MM.1S (cell line): ENCODE results near the gene ZRANB1.

Experiments used
- DNase-seq: peaks from one replicate; pipeline ENCODE4 v3.0.0-alpha.2; 2015
- H2AFZ ChIP-seq: fragments of 300-600 bp; sonication (generic); 2 replicates; pipeline ENCODE4 v1.6.0; 2016; ENCODE audit warnings: antibody characterized with exemption, low read length
- H3F3A ChIP-seq: fragments of 300-600 bp; sonication (generic); 2 replicates; pipeline ENCODE4 v1.6.1; 2016; ENCODE audit warnings: mild to moderate bottlenecking, antibody characterized with exemption, low read length, moderate library complexity, mixed read lengths; ENCODE audit not compliant: insufficient read depth
- H3K27ac ChIP-seq: fragments of 300-600 bp; sonication (generic); 2 replicates; pipeline ENCODE4 v1.5.1; 2016; ENCODE audit warnings: mild to moderate bottlenecking, low read length
- H3K27me3 ChIP-seq: fragments of 300-600 bp; sonication (generic); replicated peaks from 2 replicates; pipeline ENCODE4 v1.6.0; 2016; ENCODE audit warnings: low read length; ENCODE audit not compliant: insufficient read depth
- H3K36me3 ChIP-seq: fragments of 300-600 bp; sonication (generic); replicated peaks from 2 replicates; pipeline ENCODE4 v1.6.1; 2016; ENCODE audit warnings: mild to moderate bottlenecking, low read length, mixed read lengths; ENCODE audit not compliant: insufficient read depth
- H3K4me1 ChIP-seq: fragments of 300-600 bp; sonication (generic); 2 replicates; pipeline ENCODE4 v1.6.1; 2016; ENCODE audit warnings: low read length, mixed read lengths
- H3K4me2 ChIP-seq: fragments of 300-600 bp; sonication (generic); 2 replicates; pipeline ENCODE4 v1.6.0; 2016; ENCODE audit warnings: low read depth, low read length
- H3K4me3 ChIP-seq: fragments of 300-600 bp; sonication (generic); 2 replicates; pipeline ENCODE4 v1.5.1; 2016; ENCODE audit warnings: low read length, mixed read lengths
- H3K79me2 ChIP-seq: fragments of 300-600 bp; sonication (generic); 2 replicates; pipeline ENCODE4 v1.6.1; 2016; ENCODE audit warnings: mixed run types, low read length, mixed read lengths
- H3K9ac ChIP-seq: fragments of 300-600 bp; sonication (generic); 2 replicates; pipeline ENCODE4 v1.6.1; 2016; ENCODE audit warnings: low read length, mixed read lengths
- H3K9me2 ChIP-seq: fragments of 300-600 bp; sonication (generic); replicated peaks from 2 replicates; pipeline ENCODE4 v1.6.1; 2016; ENCODE audit warnings: mild to moderate bottlenecking, low read length, mixed read lengths; ENCODE audit not compliant: insufficient read depth
- H3K9me3 ChIP-seq: fragments of 300-600 bp; sonication (generic); replicated peaks from 2 replicates; pipeline ENCODE4 v1.6.1; 2016; ENCODE audit warnings: mild to moderate bottlenecking, low read length, mixed read lengths; ENCODE audit not compliant: insufficient read depth
- H4K20me1 ChIP-seq: fragments of 300-600 bp; sonication (generic); 2 replicates; pipeline ENCODE4 v1.6.1; 2016; ENCODE audit warnings: mild to moderate bottlenecking, low read length, moderate library complexity, mixed read lengths; ENCODE audit not compliant: insufficient read depth
- EZH2 ChIP-seq: fragments of 300-600 bp; sonication (generic); optimal IDR thresholded peaks from 2 replicates; pipeline ENCODE3; 2017; ENCODE audit warnings: low read depth, mild to moderate bottlenecking, antibody characterized with exemption, low read length, mixed read lengths
- EZH2phosphoT487 ChIP-seq: fragments of 300-600 bp; sonication (generic); IDR thresholded peaks from 2 replicates; pipeline ENCODE4 v1.6.1; 2018; ENCODE audit warnings: antibody characterized with exemption, low read length
- TF ChIP-seq, protein P1 (sequence below): fragments of 300-600 bp; sonication (generic); IDR thresholded peaks from 2 replicates; pipeline ENCODE4 v1.5.1; 2016; ENCODE audit warnings: antibody characterized with exemption, low read length, mixed read lengths

The ZRANB1 gene

DNA sequence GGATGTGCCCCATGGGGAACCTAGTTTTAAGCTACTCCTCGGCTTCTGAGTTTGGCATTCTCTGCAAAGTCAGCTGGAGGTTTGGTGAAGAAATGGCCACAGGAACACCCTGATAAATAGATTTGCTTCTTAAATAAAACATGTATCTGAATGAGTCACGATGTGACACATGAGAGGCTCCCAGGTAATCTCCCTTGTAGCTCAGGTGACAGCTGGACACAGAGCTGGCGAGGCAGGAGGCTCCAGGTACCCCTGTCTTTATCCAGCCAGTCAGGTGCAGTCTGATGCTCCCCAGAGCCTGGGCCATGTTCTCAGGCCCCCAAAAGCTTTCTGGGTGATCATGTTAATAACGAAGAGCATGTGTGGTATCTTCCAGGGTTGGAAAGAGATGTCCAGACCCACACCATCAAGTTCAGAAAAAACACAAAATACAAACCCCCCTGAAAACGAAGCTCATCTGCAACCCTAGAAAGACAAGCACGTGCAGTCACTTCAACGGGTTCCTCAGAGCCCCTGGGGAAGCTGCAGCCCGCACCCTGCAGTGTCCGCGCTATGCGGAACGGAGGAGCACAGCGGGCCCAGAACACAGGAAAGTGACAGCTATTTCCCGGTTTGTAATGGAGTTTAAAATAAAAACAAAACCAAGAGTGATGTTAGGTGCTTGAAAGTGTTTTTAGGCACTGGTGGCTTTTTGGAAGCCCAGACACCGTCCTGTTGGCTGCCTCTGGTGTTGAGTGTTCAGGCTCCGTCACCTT lies 69.4 kb downstream of the ZRANB1 start:
- no peak overlapping the region for H3K27ac ChIP-seq
- H3K27me3 ChIP-seq, result peaks cover 98% of the 10 kb centered on the region
- no peaks in the 10 kb centered on the region for H3K36me3 ChIP-seq

DNA sequence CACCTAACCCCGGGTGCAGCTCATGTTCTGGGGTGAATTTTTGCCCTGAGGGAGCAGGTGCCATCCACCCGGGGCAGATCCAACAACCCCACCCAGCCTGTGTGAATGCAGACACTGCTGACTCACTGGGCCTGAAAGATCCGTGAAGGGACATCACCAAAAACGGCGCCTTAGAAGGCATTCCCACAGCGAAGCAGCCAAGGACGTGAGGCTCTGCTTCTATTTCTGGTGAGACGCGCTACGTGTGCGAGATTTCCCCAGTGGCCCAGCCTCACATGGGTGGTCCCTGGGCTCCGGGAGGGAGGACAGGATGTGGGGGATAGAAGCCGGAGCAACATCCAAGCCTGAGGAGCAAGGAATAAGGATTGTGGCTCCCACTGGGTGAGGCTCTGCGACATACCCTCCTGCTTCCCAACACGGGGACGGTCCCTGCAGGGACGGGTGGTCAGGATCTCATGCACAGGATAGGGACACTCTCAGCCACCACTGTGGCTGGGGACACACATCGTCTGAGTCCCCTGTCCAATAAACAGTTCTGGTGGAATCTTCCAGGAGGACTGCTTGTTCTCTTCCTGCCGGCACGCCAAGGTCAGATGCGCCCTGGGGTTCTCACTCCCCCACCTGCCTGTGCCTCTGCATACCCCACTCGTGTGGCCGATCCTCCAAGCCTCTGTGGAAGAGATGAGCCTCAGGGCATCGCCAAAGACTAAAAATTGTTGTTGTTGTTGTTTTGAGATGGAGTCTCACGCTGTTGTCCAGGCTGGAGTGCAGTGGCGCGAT lies 70.2 kb downstream of the ZRANB1 start:
- Histone ChIP-seq H3K9ac (no peak overlapping the region), H3K36me3 (no peaks in the 10 kb centered on the region), H3K9me2 (no peaks in the 10 kb centered on the region), H3K79me2 (no peaks in the 10 kb centered on the region), H3K4me3 (no peak overlapping the region), H3K27me3 (peaks cover 98% of the 10 kb centered on the region), H4K20me1 (no peaks in the 10 kb centered on the region), H3K9me3 (no peaks in the 10 kb centered on the region), H3K4me2 (no peak overlapping the region), H3K27ac (no peak overlapping the region), H2AFZ (no peak overlapping the region), H3F3A (no peaks in the 10 kb centered on the region), H3K4me1 (no peaks in the 10 kb centered on the region)
- TF ChIP-seq EZH2phosphoT487, result no peak
- no peak for TF ChIP-seq EZH2
- TF ChIP-seq, protein P1, sequence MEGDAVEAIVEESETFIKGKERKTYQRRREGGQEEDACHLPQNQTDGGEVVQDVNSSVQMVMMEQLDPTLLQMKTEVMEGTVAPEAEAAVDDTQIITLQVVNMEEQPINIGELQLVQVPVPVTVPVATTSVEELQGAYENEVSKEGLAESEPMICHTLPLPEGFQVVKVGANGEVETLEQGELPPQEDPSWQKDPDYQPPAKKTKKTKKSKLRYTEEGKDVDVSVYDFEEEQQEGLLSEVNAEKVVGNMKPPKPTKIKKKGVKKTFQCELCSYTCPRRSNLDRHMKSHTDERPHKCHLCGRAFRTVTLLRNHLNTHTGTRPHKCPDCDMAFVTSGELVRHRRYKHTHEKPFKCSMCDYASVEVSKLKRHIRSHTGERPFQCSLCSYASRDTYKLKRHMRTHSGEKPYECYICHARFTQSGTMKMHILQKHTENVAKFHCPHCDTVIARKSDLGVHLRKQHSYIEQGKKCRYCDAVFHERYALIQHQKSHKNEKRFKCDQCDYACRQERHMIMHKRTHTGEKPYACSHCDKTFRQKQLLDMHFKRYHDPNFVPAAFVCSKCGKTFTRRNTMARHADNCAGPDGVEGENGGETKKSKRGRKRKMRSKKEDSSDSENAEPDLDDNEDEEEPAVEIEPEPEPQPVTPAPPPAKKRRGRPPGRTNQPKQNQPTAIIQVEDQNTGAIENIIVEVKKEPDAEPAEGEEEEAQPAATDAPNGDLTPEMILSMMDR, result no peak
- DNase-seq, result no peak

More for the DNA sequence above, 69.4 kb downstream of the ZRANB1 start:
- H4K20me1 ChIP-seq, result no peaks in the 10 kb centered on the region
- H3K9ac ChIP-seq, result no peak overlapping the region
- no peaks in the 10 kb centered on the region for H3K4me1 ChIP-seq
- H3K4me2 ChIP-seq, result no peak overlapping the region
- no peaks in the 10 kb centered on the region for H3K9me2 ChIP-seq
- no peak overlapping the region for H3K4me3 ChIP-seq
- no peaks in the 10 kb centered on the region for H3K9me3 ChIP-seq
- H3K79me2 ChIP-seq, result no peaks in the 10 kb centered on the region
- H3F3A ChIP-seq, result no peaks in the 10 kb centered on the region
- no peak overlapping the region for H2AFZ ChIP-seq
- no peak for DNase-seq
- no peak for TF ChIP-seq EZH2
- TF ChIP-seq, protein P1, result no peak
- TF ChIP-seq EZH2phosphoT487, result no peak

DNA sequence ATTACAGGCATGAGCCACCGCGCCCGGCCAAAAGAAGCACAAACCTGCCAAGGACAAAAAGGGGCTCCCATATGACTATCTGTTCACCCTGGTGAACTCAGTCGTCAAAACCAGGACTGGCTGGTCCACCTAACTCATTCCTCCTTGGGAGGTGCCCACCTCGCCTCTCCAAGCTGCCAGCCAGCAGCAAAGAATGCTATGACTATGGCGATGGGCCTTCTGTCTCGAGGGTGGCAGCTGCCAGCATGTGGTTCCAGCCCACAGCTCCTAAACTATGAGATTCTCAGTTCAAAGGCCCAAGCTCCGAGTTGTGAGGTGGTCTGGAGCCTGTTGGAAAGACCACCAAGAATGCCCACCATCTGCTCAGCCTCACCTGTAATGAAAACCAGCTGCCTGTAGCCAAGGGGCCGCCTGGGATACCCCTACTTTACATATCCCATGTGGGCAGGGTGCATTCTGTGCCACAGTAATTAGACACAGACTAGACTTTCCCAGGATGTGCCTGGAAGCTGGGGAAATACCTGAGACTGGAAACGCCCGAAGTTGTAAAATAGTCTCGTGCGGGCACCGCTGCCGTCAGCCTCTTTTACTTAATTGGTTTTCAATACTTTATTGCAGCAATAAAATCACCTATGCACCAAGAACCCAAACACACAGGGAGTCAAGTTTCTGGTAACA lies 71.1 kb downstream of the ZRANB1 start:
- Histone ChIP-seq H3F3A (no peaks in the 10 kb centered on the region), H3K4me1 (no peaks in the 10 kb centered on the region), H4K20me1 (no peaks in the 10 kb centered on the region), H3K4me2 (no peak overlapping the region), H3K9me2 (no peaks in the 10 kb centered on the region), H3K27me3 (peaks cover 98% of the 10 kb centered on the region), H3K79me2 (no peaks in the 10 kb centered on the region), H3K27ac (no peak overlapping the region), H3K36me3 (no peaks in the 10 kb centered on the region), H2AFZ (no peak overlapping the region), H3K9ac (no peak overlapping the region), H3K4me3 (no peak overlapping the region), H3K9me3 (no peaks in the 10 kb centered on the region)
- no peak for DNase-seq
- TF ChIP-seq EZH2 (no peak), EZH2phosphoT487 (no peak)
- TF ChIP-seq, protein P1, result no peak
